SK-MEL-5 (cell line): ENCODE data around the gene CDH22. TPM values are rescaled to one million over a fixed set of nuclear protein-coding genes. Genes with fewer than 3 reads are reported as not detected.

Source experiments
- DNase-seq: peaks from one replicate; pipeline ENCODE4 v3.0.0-alpha.2; 2016; ENCODE audit warnings: low read depth, low spot score
- in situ Hi-C: cut with HindIII; loops from 2 replicates; pipeline ENCODE4 v1.10.0; 2016; ENCODE audit warnings: low sequenced_read_pairs, high pct_unique_total_duplicates, low pct_unique_long_range_greater_than_20kb
- polyA plus RNA-seq, 2 experiments: library from polyadenylated mRNA; depleted of rRNA; stranded (reverse); fragments of >200 nt; gene quantifications; 2 replicates each; pipeline ENCODE4 v1.2.3, GENCODE V29; 2015
- total RNA-seq: library from RNA; depleted of rRNA; stranded (reverse); fragments of >200 nt; shearing (Covaris generic); gene quantifications from 2 replicates; pipeline ENCODE4 v1.2.3, GENCODE V29; 2014; rRNA removed

CDH22 gene, protein sequence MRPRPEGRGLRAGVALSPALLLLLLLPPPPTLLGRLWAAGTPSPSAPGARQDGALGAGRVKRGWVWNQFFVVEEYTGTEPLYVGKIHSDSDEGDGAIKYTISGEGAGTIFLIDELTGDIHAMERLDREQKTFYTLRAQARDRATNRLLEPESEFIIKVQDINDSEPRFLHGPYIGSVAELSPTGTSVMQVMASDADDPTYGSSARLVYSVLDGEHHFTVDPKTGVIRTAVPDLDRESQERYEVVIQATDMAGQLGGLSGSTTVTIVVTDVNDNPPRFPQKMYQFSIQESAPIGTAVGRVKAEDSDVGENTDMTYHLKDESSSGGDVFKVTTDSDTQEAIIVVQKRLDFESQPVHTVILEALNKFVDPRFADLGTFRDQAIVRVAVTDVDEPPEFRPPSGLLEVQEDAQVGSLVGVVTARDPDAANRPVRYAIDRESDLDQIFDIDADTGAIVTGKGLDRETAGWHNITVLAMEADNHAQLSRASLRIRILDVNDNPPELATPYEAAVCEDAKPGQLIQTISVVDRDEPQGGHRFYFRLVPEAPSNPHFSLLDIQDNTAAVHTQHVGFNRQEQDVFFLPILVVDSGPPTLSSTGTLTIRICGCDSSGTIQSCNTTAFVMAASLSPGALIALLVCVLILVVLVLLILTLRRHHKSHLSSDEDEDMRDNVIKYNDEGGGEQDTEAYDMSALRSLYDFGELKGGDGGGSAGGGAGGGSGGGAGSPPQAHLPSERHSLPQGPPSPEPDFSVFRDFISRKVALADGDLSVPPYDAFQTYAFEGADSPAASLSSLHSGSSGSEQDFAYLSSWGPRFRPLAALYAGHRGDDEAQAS
- not detected in 2 replicates for total RNA-seq
- 0.07 TPM in 1 of 2 replicates, not detected in the other for polyA plus RNA-seq (2015; cell fraction: cytosol; rRNA removed)
- not detected in 2 replicates for polyA plus RNA-seq (2015; cell fraction: nucleus; rRNA removed)

- in situ Hi-C loops = no loop called here
- DNase-seq = peak; percentile 39
These were observed at the start of gene CDH22 for GRCh38 chr20:46308258-46309157. TSS of gene CDH22 (minus strand) at chr20:46308498. CDS start at chr20:46251294, 57,204 bp downstream.

DNA sequence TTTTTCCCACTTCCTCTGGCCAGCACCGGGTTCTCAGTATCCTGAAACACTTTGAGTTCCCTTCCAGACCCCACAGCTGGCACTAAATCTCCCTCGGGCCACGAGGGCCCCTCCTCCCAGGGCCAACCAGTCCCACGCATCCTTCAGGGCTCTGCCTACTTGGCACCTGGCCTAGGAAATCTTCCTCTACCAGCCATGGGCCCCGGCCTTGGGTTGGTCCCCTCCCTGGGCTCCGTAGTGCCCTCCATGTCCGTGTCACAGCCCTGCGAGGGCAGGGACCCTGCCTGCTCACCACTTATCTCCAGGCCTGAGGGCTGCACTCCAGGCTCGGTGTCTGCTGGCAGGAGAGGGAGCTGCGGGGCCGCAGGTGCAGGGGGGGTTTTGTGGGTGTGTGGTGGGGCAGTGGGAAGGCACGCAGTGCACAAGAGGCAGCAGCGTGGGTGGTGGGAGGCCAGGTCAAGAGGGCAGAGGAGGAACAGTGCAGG lies 48.8 kb upstream of the CDH22 start:
- in situ Hi-C loops = no loop called here
- DNase-seq = no peak

DNA sequence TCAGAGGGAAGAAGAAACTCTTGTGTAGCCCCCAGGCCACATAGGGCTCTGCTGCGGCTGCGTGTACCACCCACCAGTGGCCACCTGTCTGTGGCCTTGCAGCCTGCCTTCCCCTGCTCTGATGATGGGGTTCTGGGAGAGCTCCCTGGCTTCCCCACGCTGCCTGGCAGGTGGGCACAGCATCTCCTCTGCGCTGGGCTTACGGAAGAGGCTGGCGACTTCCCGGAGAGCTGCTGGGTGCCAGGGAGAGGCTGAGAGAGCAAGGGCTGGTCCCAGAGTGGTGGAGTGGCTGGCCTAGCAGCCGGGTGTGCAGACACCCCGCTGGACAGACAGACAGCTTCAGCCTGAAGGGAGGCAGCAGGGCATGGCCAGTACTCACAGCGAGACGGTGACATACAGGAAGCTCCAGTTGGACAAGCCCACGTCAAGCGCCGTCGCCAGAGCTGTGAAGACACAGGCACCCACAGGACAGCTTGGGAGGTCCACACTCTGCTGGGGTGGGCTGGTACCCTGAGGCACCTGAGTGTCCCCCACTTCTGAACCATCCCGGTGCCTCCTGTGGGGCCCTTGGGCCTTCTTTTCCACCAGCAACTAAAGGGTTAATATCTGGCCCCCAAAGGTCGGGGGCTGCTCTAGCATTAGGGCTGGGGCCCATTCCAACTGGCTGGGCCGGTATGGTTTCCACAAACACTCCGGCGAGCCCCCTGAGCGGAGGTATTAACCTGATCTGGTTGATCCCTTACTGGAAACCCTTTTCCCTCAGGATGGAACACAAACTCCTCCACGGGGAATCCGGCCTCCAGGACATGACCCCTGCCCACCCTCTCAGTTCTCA lies 48.1 kb upstream of the CDH22 start:
- in situ Hi-C loops = no loop called here
- no peak for DNase-seq

DNA sequence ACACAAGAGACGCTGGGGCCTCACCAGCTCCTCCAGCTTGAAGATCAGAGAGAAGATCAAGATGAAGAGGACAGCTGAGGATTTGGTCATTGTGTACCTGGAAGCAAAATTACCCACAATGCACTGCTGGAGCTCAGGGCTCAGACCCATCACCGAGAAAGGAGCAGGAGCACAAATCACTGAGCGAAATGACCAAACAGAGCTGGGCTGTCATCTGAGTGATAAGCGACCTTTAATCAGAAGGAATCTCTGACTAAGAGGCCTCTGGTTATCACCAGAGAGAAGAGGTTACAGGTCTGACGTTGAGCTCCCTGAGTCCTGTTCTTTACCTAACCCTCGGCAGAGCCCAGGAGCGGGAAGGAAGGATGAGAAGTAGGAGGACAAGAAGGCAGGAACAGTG lies 47.5 kb upstream of the CDH22 start:
- in situ Hi-C loops = no loop called here
- no peak for DNase-seq

GRCh38 chr20:46354920-46355654 lies 46.8 kb upstream of the CDH22 start:
- in situ Hi-C loops = no loop called here
- no peak for DNase-seq

- DNase-seq = no peak
- in situ Hi-C loops = no loop called here
These were observed 45.9 kb upstream of the CDH22 start for GRCh38 chr20:46354207-46354555.

DNA sequence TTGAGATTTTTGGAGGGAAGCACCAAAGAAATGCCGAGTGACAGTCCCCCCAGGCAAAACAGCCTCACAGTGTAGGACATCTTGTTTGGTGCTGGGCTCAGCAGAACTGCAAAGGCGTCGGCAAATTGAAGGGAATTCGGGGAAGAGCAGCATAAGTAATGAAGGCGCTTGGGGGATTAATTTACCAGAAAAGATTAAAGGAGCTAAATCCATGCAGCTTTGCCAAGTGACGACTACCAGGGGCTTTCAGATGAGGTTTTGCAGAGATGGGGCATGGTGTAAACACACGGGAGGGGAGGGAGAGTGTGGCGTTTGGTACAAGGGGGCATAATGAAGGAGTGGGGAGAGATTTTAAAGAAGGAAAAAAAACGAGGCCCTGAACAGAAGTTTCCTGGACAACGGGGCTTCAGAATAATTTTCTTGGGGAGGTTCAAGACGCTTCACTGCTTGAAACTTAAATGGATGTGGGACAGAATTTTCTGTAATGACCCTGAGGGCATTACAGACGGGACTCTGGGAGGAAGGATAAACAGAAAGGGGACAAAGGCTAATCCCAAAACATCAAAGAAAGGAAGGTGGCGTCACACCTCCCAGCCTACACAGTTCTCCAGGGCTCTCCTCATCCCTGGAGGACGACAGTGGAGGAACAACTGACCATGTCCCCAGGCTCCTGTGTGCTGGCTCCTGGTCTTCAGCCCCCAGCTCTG lies 45.4 kb upstream of the CDH22 start:
- DNase-seq = no peak
- in situ Hi-C loops = no loop called here

DNA sequence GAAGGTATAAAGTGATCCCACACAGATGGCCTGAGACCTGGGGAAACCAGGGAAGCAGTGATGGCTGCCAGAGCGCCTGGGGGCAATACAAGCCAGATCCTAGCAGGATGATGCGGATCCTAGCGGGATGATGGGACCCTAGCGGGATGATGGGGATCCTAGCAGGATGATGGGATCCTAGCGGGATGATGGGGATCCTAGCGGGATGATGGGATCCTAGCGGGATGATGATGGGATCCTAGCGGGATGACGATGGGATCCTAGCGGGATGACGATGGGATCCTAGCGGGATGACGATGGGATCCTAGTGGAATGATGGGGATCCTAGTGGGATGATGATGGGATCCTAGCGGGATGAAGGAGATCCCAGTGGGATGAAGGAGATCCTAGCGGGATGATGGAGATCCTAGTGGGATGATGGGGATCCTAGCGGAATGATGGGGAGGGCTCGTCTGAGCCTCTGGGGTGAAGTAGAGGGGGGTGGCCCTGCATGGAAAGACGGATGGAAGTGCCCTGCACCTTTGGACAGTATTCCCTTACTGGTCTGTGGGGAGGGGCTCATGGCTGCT lies 44.2 kb upstream of the CDH22 start:
- no peak for DNase-seq
- in situ Hi-C loops = no loop called here

DNA sequence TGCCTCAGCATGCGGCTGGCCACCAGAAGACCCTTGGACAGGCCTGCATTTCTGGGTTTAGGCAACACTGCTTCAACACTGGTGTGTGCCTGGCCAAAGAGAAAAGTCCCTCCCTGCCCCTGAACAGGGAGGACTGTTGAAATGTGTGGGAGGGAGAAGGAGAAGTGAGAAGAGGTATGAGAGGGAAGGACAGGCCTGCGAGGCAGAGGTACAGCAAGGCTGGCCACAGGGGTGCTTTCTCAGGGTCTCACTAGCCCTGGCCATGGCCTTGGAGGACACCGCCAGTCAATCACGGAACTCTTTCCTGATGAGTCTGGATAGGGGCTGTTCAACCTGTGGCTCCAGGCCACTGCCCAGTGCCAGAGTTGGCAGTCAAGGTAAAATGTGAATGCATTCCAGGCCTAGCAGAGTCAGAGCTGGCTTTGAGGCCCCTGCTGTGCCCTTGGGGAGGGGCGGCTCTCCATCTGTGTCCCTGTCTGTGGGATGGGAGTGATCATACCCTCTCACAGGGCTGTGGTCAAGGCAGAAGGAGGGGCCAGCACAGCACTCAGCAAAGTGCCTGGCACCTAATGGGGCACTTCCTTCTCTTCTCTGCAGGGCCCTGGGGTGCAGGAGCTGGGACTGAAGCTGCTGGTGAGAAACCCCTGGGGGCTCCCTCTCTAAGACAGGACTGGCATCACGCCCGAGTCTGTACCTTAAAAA lies 43.2 kb upstream of the CDH22 start:
- in situ Hi-C loops = no loop called here
- DNase-seq = no peak

- in situ Hi-C loops = no loop called here
- no peak for DNase-seq
These were observed 42.6 kb upstream of the CDH22 start for GRCh38 chr20:46350986-46351267.

GRCh38 chr20:46350201-46350985 lies 42.1 kb upstream of the CDH22 start:
- no peak for DNase-seq
- in situ Hi-C loops = no loop called here

GRCh38 chr20:46349742-46350056 lies 41.4 kb upstream of the CDH22 start:
- in situ Hi-C loops = no loop called here
- DNase-seq = no peak

DNA sequence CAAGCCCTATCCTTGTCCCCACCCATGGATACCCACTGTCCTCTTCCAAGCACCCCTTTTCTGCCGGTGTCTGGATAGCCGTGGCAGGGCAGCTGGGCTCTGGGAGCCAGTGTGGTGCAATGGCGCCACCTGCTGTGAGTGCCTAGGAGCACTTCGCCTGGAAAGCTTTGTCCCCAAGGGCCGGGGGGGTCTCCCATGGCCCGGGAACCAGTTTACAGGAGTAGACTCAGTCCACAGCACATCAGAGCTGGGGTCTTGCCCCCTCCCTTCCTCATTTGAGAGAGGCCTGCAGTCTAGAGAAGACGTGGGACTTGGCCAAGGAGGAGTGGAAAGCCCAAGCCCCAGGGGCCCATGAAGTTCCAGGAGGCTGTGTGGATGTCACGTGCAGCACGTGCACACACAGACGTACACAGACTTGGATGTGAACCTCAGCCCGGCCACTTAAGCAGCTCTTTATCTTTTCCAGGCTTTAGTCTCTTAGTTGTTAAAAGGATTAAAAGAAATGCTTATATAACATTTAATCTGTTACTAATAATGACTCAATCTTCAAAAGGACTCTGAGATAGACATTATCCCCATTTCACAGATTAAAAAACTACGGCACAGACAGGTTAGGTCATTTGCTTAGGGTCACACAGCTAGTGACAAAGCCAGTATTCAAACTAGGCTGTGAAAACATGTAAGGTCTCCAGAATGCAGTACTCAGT lies 40.9 kb upstream of the CDH22 start:
- in situ Hi-C loops = no loop called here
- DNase-seq = peak; percentile 69
